ENCODE data around the gene SNRPA.
"Not testable (repeated sequence)": the region's sequence is repeated elsewhere in the genome, so short reads cannot be mapped to it uniquely, and the experiment has no call there.

Gene SNRPA

GRCh38 chr19:40777937-40778705 lies 27.1 kb downstream of the SNRPA start, which contains the start of gene RAB4B:
RAB4B (plus strand) TSS chr19:40778247; CDS start chr19:40778376, 129 bp downstream.
- DNase-seq (ENCODE audit: low read depth): peak; percentile 92
- peak within 1 kb of the TSS; percentile 63 for H3K4me3 ChIP-seq (ENCODE audit: low read depth, low read length)
- TF ChIP-seq CTCF (IDR thresholded peaks at IDR 0.05; ENCODE audit: control insufficient read depth, extremely low read depth, insufficient read depth): no peak

GRCh38 chr19:40778706-40779284 lies 27.8 kb downstream of the SNRPA start:
- DNase-seq (ENCODE audit: low read depth): no peak
- TF ChIP-seq CTCF (IDR thresholded peaks at IDR 0.05; ENCODE audit: control insufficient read depth, extremely low read depth, insufficient read depth): no peak
- H3K4me3 ChIP-seq (ENCODE audit: low read depth, low read length): peak overlapping the region; percentile 63

GRCh38 chr19:40780582-40780981 lies 29.6 kb downstream of the SNRPA start:
- no peak for TF ChIP-seq CTCF (IDR thresholded peaks at IDR 0.05; ENCODE audit: control insufficient read depth, extremely low read depth, insufficient read depth)
- DNase-seq (ENCODE audit: low read depth): no peak
- H3K4me3 ChIP-seq (ENCODE audit: low read depth, low read length): no peak overlapping the region

- no peak for DNase-seq (ENCODE audit: low read depth)
- H3K4me3 ChIP-seq (ENCODE audit: low read depth, low read length): no peak overlapping the region
- no peak for TF ChIP-seq CTCF (IDR thresholded peaks at IDR 0.05; ENCODE audit: control insufficient read depth, extremely low read depth, insufficient read depth)
Measured at GRCh38 chr19:40781140-40781539, 30.1 kb downstream of the SNRPA start.

- DNase-seq (ENCODE audit: low read depth): no peak
- H3K4me3 ChIP-seq (ENCODE audit: low read depth, low read length): no peak overlapping the region
- TF ChIP-seq CTCF (IDR thresholded peaks at IDR 0.05; ENCODE audit: control insufficient read depth, extremely low read depth, insufficient read depth): no peak
Measured at GRCh38 chr19:40783711-40784110, 32.7 kb downstream of the SNRPA start.

- not testable (repeated sequence) for DNase-seq (ENCODE audit: low read depth); H3K4me3 ChIP-seq (ENCODE audit: low read depth, low read length)
Measured at GRCh38 chr19:40784146-40784545, 33.1 kb downstream of the SNRPA start.

GRCh38 chr19:40785526-40785925 lies 34.5 kb downstream of the SNRPA start:
- H3K4me3 ChIP-seq (ENCODE audit: low read depth, low read length): no peak overlapping the region
- no peak for TF ChIP-seq CTCF (IDR thresholded peaks at IDR 0.05; ENCODE audit: control insufficient read depth, extremely low read depth, insufficient read depth)
- DNase-seq (ENCODE audit: low read depth): no peak
